ENCODE results near the gene PIK3AP1.

The PIK3AP1 gene

GRCh38 chr10:96695975-96696634 is 24.2 kb downstream of the PIK3AP1 start:
- DNase-seq (ENCODE audit: insufficient read length, low spot score) = no peak
- no peak for TF ChIP-seq CTCF (IDR thresholded peaks at IDR 0.05; ENCODE audit: insufficient read depth, missing control alignments)
- no peak for FAIRE-seq

GRCh38 chr10:96695366-96695765 is 24.9 kb downstream of the PIK3AP1 start:
- DNase-seq (ENCODE audit: insufficient read length, low spot score) = no peak
- TF ChIP-seq CTCF (IDR thresholded peaks at IDR 0.05; ENCODE audit: insufficient read depth, missing control alignments) = no peak
- FAIRE-seq = no peak

- FAIRE-seq = no peak
- no peak for TF ChIP-seq CTCF (IDR thresholded peaks at IDR 0.05; ENCODE audit: insufficient read depth, missing control alignments)
- DNase-seq (ENCODE audit: insufficient read length, low spot score) = no peak
Measured at GRCh38 chr10:96693431-96693830, 26.9 kb downstream of the PIK3AP1 start.

GRCh38 chr10:96692427-96692826 is 27.9 kb downstream of the PIK3AP1 start:
- DNase-seq (ENCODE audit: insufficient read length, low spot score) (no peak), FAIRE-seq (no peak)

GRCh38 chr10:96691761-96692160 is 28.6 kb downstream of the PIK3AP1 start:
- no peak for TF ChIP-seq CTCF (IDR thresholded peaks at IDR 0.05; ENCODE audit: insufficient read depth, missing control alignments)
- no peak for DNase-seq (ENCODE audit: insufficient read length, low spot score)
- no peak for FAIRE-seq

More at GRCh38 chr10:96692427-96692826, 27.9 kb downstream of the PIK3AP1 start:
- no peak for TF ChIP-seq CTCF (IDR thresholded peaks at IDR 0.05; ENCODE audit: insufficient read depth, missing control alignments)

GRCh38 chr10:96690755-96691730 is 29.3 kb downstream of the PIK3AP1 start:
- no peak for FAIRE-seq
- no peak for DNase-seq (ENCODE audit: insufficient read length, low spot score)
- TF ChIP-seq CTCF (IDR thresholded peaks at IDR 0.05; ENCODE audit: insufficient read depth, missing control alignments) = no peak

Measured in D721Med (cell line).